HG02970 (cell line): ENCODE results near the gene LYPD6B.

Experiments used
- ATAC-seq: cut with Tn5 transposase; IDR thresholded peaks from one replicate; pipeline ENCODE4 v1.9.1; 2021; ENCODE audit warnings: mild to moderate bottlenecking, moderate library complexity, moderate number of reproducible peaks; ENCODE audit not compliant: unreplicated experiment, low FRiP score

Gene LYPD6B

GRCh38 chr2:149068996-149069888, 30.7 kb downstream of the LYPD6B start:
- ATAC-seq = no peak

DNA sequence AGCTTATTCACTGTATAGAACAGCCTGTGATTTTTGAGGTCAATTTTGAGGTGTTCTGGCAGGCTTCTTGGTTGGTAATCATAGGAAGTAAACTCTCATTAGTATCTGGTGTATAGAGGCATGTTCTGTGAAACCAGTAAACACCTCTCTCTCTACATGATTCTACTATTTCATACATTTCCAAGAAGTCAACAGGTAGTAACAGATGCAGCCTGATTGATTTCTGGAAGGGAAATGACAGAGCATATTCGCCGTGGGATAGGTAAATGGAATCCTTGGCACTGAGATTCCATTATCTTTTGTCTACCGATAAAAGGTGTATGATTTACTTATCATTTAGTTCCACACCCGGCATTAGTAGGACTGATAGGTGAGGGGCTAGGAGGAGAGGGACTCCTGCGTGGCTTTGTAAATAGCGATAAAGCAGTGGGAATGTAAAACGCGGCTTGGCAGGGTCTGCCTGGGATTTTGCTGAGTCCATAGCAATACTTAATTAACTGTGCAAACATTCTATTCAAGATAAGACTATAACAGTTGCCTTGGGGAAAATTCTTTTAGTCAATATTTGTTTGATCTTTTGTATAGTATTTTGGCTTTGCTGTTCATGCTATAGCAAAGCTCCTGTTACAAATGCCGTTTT, 32.3 kb downstream of the LYPD6B start:
- ATAC-seq = no peak

GRCh38 chr2:149075105-149075504, 36.6 kb downstream of the LYPD6B start:
- no peak for ATAC-seq

DNA sequence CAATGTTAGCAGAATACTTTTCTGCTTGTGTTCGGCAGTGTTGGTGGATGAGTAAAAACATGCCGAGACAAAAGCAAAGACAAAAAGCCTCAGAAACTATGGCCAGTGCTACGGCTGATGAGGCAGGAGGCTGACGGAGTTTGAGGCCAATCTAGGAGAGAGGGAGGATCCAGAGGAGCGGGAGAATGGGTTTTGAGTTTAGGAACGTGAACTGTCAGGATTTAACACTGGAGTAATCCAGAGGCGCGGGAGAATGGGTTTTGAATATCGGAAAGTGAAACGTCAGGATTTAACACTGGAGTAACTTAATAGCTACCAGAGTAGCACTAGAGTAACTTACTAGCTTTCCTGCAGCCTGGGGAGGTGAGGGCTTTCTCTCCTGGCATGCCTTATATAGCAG, 37.4 kb downstream of the LYPD6B start:
- ATAC-seq = no peak

GRCh38 chr2:149076863-149077412, 38.4 kb downstream of the LYPD6B start:
- ATAC-seq = no peak

DNA sequence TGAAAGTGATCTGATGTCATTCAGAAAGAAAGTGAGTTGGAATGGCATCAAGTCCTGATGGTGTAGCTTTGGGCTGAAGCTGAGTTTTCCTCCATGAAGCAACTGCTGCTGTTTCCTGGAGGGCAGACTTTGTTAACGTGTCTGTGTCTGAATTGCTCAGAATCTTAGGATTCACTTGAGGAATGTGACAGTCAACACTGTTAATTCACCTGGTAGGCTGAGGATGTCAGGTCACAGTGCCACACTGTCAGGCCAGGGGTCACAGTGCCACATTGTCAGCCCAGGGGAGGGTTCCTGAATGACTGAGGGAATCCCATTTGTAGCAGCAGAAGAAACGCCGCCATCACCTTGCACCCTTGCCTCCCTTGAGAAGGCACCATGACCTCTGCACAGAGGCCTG, 39.4 kb downstream of the LYPD6B start:
- no peak for ATAC-seq

DNA sequence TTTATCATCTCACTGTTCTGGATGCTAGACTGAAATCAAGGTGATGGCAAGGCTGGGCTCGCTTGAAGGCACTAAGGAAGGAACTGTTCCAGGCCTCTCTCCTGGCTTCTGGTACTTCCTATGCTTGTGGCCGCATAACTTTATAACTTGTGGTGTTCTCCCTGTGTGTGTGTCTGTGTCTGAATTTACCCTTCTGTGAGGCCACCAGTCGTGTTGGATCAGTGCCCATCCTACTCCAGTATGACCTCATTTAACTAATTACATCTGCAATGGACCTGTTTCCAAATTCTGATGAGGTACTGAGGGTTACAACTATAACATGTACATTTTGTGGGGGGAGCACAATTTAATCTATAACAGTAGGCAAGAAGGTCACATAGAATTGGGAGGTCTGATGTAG, 41.6 kb downstream of the LYPD6B start:
- ATAC-seq = no peak

DNA sequence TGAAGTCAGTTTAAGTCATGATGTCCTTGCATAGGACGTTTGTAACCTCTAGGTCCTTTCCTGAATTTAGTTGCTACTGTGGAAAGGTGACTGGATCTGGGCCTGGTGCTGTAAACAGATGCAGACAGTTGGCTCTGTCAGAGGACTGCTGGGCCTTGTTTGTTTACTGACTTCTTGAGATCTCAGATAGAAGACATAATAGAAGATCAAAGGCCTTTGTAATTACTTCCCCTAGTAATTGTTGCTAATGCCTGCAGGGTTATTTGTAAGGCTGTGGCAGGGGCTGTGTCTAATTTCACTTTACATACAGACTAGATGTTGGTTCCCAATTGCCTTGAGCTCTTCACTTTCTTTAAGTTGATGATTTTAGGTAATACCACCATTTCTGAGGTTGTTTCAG, 42.5 kb downstream of the LYPD6B start:
- no peak for ATAC-seq

DNA sequence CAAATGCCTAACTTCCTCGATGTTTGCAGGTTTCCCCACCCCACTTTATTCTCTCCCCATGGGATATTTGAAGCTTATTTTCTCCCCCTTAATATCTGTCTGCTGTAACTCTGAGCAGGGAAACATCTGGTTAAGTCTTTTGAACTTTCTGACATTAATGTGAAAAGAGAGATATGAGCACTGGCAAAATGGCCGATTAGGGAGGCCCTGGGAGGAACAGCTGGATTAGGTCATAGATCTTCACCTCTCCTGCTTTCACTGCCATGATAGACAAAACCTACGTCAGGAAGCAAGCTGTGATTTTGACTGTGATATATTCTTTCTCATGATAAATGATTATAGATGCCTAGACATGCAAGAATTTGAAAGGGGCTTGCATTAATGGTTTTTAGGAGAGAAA, 43.6 kb downstream of the LYPD6B start:
- ATAC-seq = no peak

DNA sequence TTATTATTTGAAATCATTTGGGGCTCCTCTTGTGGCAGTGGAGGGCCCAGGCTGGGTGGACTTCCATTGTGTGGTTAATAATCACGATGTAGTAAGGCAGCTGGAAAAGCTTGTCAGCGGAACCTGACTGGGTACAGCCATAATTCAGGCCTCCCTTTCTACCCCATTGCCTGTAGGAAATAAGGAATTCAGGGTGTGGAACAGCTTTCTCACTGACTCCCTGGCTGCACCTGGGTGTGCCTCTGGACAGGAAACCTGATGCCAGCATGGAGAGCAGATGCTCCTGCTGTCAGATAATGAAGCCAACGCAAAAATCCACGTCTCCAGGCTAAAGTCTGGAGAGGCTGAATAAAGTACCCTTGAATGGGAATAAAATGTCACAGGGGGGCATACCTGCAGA, 44.2 kb downstream of the LYPD6B start:
- no peak for ATAC-seq

- no peak for ATAC-seq
Measured at GRCh38 chr2:149084924-149085795, 46.7 kb downstream of the LYPD6B start.

- no peak for ATAC-seq
Measured at GRCh38 chr2:149087751-149088150, 49.3 kb downstream of the LYPD6B start.

DNA sequence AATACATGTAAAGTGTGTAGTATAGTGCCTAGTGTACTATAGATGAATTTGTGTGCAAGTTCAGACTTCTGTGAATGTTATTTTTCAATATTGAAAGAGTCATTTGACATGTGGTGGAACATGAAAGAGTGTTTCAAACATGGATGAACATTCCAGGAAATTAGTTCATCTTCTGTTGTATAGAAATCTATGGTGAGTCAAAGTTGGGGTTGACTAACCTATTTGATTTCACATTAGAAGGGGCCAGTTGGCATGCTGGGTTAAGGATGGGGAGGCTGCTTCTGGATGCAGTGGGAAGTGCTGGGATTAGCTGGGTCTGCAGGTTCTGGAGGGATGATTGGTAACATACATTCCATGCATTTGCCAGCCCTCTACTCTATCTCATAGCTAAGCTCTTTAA, 50.6 kb downstream of the LYPD6B start:
- no peak for ATAC-seq

DNA sequence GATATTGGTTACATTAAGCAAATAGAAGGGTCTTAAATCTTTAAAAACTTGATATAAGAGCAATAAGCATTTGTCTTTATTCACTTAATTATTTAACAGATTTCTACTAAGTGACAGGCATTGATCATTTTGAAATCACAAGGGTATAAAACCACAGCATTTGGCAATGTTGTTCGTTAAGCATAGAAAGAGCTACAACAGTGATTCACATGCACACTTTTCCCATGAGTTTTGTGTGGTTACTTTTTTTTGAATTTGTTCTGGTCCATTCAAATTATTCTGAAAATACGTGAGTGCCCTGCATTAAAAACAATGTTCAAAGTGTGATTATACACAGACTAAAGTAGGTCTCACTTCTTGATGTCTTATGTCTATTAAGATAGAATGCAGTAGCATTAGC, 52.2 kb downstream of the LYPD6B start:
- no peak for ATAC-seq

- no peak for ATAC-seq
Measured at GRCh38 chr2:149093579-149093978, 55.1 kb downstream of the LYPD6B start.

DNA sequence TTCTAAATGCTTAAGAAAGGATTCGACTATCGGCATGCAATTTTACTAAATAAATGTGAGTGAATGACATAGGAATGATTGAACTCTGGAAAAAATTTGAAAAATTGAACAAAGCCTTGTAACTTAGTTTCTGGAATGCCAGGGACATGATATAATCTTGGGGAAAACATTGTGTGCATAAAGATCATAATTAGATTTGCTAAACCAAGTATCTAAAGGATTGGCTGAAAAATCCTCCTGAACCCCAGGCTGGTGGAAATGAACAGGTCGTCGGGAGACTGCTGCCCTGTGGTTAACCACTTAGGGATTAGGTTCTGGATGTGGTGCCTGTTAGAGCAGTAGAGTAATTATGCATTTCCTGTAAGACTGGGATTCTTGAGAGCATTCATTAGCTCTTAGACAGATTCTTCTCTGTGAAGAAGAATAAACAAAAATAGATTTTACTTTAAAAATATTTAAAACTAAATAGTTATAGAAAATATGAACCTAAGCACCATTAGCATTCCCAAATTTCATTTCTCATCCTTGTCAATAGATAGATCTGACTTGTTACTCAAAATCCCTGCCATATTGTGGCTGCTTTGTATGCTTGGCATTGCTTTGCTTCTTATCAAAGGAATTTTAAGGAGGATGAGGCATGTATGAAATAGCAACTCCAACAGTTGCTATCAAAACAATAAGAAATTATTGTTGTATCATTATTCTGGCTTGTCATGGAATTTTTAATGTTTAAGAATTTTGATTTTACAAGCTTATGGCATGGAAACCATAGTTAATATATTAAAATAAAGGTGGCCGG, 55.9 kb downstream of the LYPD6B start:
- no peak for ATAC-seq

DNA sequence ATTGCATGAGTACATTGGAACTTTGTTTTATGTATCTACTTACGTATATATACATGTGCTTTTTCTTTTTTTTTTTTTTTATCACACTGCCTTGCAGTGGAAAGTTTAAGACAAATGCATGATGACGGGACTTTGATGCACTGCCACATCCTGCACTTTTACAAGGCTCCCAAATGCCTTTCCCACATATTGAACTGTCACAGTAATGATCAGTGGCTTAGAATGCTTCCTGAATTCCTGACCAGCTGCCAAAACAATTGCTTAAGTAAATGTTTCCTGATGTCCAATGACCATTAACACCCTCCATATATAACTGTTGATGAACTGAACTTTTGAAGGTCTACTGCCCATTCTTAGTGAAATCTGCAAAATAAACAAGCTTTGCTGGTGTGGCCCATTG, 60.2 kb downstream of the LYPD6B start:
- ATAC-seq = no peak

- no peak for ATAC-seq
Measured at GRCh38 chr2:149099298-149099697, 60.8 kb downstream of the LYPD6B start.

GRCh38 chr2:149100739-149101699, 62.5 kb downstream of the LYPD6B start:
- no peak for ATAC-seq
